GM06990 (cell line): ENCODE results near the gene CRYGB.
"Not testable (repeated sequence)": the region's sequence is repeated elsewhere in the genome, so short reads cannot be mapped to it uniquely, and the experiment has no call there.

Experiments used
- DNase-seq: peaks from one replicate; pipeline ENCODE4 v3.0.0-alpha.2; 2011; ENCODE audit not compliant: insufficient read length; ENCODE audit errors: extremely low read depth
- H3K27me3 ChIP-seq: replicated peaks from 2 replicates; pipeline ENCODE4 v1.6.0; 2011; ENCODE audit warnings: low read length; ENCODE audit not compliant: control insufficient read depth, insufficient read depth
- H3K36me3 ChIP-seq: 2 replicates; pipeline ENCODE4 v1.5.1; 2011; ENCODE audit warnings: low read length; ENCODE audit not compliant: control insufficient read depth, insufficient read depth
- H3K4me3 ChIP-seq: replicated peaks from 2 replicates; pipeline ENCODE4 v1.5.1; 2011; ENCODE audit warnings: low read depth, mild to moderate bottlenecking, control low read depth, low read length
- CTCF ChIP-seq: IDR thresholded peaks from 2 replicates; pipeline ENCODE4 v1.5.1; 2011; ENCODE audit warnings: low read length, control low read depth, mild to moderate bottlenecking, inconsistent platforms; ENCODE audit not compliant: insufficient read depth, poor library complexity, severe bottlenecking

Gene CRYGB

GRCh38 chr2:208101716-208102631 lies 44.0 kb downstream of the CRYGB start:
- Histone ChIP-seq H3K27me3 (peaks cover 2% of the 10 kb centered on the region), H3K36me3 (no peaks in the 10 kb centered on the region), H3K4me3 (no peak overlapping the region)
- DNase-seq = no peak
- no peak for TF ChIP-seq CTCF

- TF ChIP-seq CTCF = no peak
- Histone ChIP-seq H3K27me3 (no peaks in the 10 kb centered on the region; the same call in 1 of the 2 replicates), H3K36me3 (no peaks in the 10 kb centered on the region), H3K4me3 (no peak overlapping the region)
- no peak for DNase-seq
Measured at GRCh38 chr2:208099682-208100470, 46.1 kb downstream of the CRYGB start.

- DNase-seq, H3K4me3 ChIP-seq, H3K36me3 ChIP-seq, H3K27me3 ChIP-seq: not testable (repeated sequence)
Measured at GRCh38 chr2:208098701-208099100, 47.3 kb downstream of the CRYGB start.

GRCh38 chr2:208098267-208098666 lies 47.7 kb downstream of the CRYGB start:
- H3K27me3 ChIP-seq = no peaks in the 10 kb centered on the region; the same call in 1 of the 2 replicates
- no peak for TF ChIP-seq CTCF
- no peaks in the 10 kb centered on the region for H3K36me3 ChIP-seq
- no peak for DNase-seq
- H3K4me3 ChIP-seq = no peak overlapping the region

GRCh38 chr2:208097801-208098200 lies 48.2 kb downstream of the CRYGB start:
- TF ChIP-seq CTCF = no peak
- H3K27me3 ChIP-seq = no peaks in the 10 kb centered on the region; the same call in 1 of the 2 replicates
- no peak overlapping the region for H3K4me3 ChIP-seq
- DNase-seq = no peak
- no peaks in the 10 kb centered on the region for H3K36me3 ChIP-seq

GRCh38 chr2:208097313-208097712 lies 48.6 kb downstream of the CRYGB start:
- TF ChIP-seq CTCF = no peak
- H3K4me3 ChIP-seq = no peak overlapping the region
- H3K36me3 ChIP-seq = no peaks in the 10 kb centered on the region
- H3K27me3 ChIP-seq = no peaks in the 10 kb centered on the region; the same call in 1 of the 2 replicates
- no peak for DNase-seq
